Right cardiac atrium (tissue), 5 donors: ENCODE data around the gene MRPS34. TPM values are rescaled to one million over a fixed set of nuclear protein-coding genes. Genes with fewer than 3 reads are reported as not detected.

Experiments
- ATAC-seq, 2 donors: fragments of 200-7000 bp; cut with Tn5 transposase; one replicate each; pipeline versions ENCODE4 v1.8.0 to v1.9.1; 2020; ENCODE audit warnings: moderate library complexity in 2 of 2, mild to moderate bottlenecking in 1 of 2
- DNase-seq, 3 donors: peaks; one replicate each; pipeline ENCODE4 v3.0.0-alpha.2; 2020
- H3K27ac ChIP-seq: one replicate; pipeline ENCODE4 v1.5.1; 2013; ENCODE audit warnings: mild to moderate bottlenecking, low read length, control low read depth, moderate library complexity
- H3K27me3 ChIP-seq: one replicate; pipeline ENCODE4 v1.6.1; 2013; ENCODE audit not compliant: control insufficient read depth, insufficient read depth
- H3K4me1 ChIP-seq: one replicate; pipeline ENCODE4 v1.6.1; 2013; ENCODE audit warnings: low read length; ENCODE audit not compliant: control insufficient read depth, insufficient read depth
- H3K4me3 ChIP-seq: one replicate; pipeline ENCODE4 v1.5.1; 2013; ENCODE audit warnings: low read length, control low read depth
- H3K9me3 ChIP-seq: one replicate; pipeline ENCODE4 v1.6.1; 2013; ENCODE audit warnings: low read length; ENCODE audit not compliant: control insufficient read depth
- WGBS: extraction: QIAGEN DNeasy Blood & Tissue Kit; methylation state at CpG from one replicate; pipeline ENCODE4 v1.1.7; 2013; 5-methylcytosine and 5-hydroxymethylcytosine counted together
- intact Hi-C, 4 donors: fragments of 100-400 bp; cut with DNase I; formaldehyde crosslinking; loops; one replicate each; pipeline versions ENCODE4 v1.11.0 to v1.14.0; 2022 to 2023
- polyA plus RNA-seq: library from polyadenylated mRNA; stranded (reverse); fragments of 200-250 nt; gene quantifications from one replicate; pipeline ENCODE4 v1.2.3, GENCODE V29; 2013
- total RNA-seq, 4 donors: library from RNA; stranded (reverse); fragmentation: NEBNext Ultra II Directional; extraction: Animal tissue kit (Norgen Biotek cat#: 25700); gene quantifications; one replicate each; pipeline ENCODE4 v1.2.1, GENCODE V29; 2021
- donor health status: healthy with polysubstance abuse.
- donor health status: DM: no; HTN: yes; CAD: no.
- donor health status: DM: no; HTN: no; CAD: no.
- donor health status: DM: no; HTN: yes; CAD: no; lungs with severe emphysema.
- donor health status: DM: yes; HTN: yes; CAD: no.

MRPS34 gene
- total and polyA plus RNA-seq, 5 donors = 53.3 to 91.4 (median 73.5) TPM

- Histone ChIP-seq H3K27me3 (no peaks in the 10 kb centered on the region), H3K4me3 (no peak overlapping the region)
- WGBS = 96% methylated on average over 21 of the region's 21 CpGs
Observed at GRCh38 chr16:1759511-1759910, 13.4 kb downstream of the MRPS34 start.

GRCh38 chr16:1758923-1759322 lies 14.0 kb downstream of the MRPS34 start:
- Histone ChIP-seq H3K27ac (no peak overlapping the region), H3K9me3 (no peaks in the 10 kb centered on the region), H3K4me3 (no peak overlapping the region), H3K4me1 (no peaks in the 10 kb centered on the region), H3K27me3 (no peaks in the 10 kb centered on the region)
- intact Hi-C loops = no loop called here
- 90% methylated on average over 18 of the region's 18 CpGs for WGBS
- DNase-seq (no peak), ATAC-seq (no peak)

More at GRCh38 chr16:1759511-1759910, 13.4 kb downstream of the MRPS34 start:
- DNase-seq = no peak
- no peak overlapping the region for H3K27ac ChIP-seq
- H3K9me3 ChIP-seq = no peaks in the 10 kb centered on the region
- intact Hi-C loops = no loop called here
- ATAC-seq = no peak
- H3K4me1 ChIP-seq = no peaks in the 10 kb centered on the region

- Histone ChIP-seq H3K27ac (no peak overlapping the region), H3K4me1 (no peaks in the 10 kb centered on the region), H3K27me3 (no peaks in the 10 kb centered on the region), H3K9me3 (no peaks in the 10 kb centered on the region), H3K4me3 (no peak overlapping the region)
- intact Hi-C loops = no loop called here
- DNase-seq (no peak), ATAC-seq (no peak)
- WGBS = 92% methylated on average over 37 of the region's 37 CpGs
Observed at GRCh38 chr16:1757714-1758461, 15.0 kb downstream of the MRPS34 start.

GRCh38 chr16:1754204-1754603 lies 18.7 kb downstream of the MRPS34 start:
- DNase-seq (no peak), ATAC-seq (no peak)
- Histone ChIP-seq H3K9me3 (no peaks in the 10 kb centered on the region), H3K4me1 (no peaks in the 10 kb centered on the region), H3K27me3 (no peaks in the 10 kb centered on the region), H3K4me3 (no peak overlapping the region), H3K27ac (no peak overlapping the region)
- intact Hi-C loops = no loop called here
- WGBS = 91% methylated on average over 12 of the region's 12 CpGs

- no peak overlapping the region for H3K4me3 ChIP-seq
- WGBS = 91% methylated on average over 14 of the region's 14 CpGs
- DNase-seq = no peak
- H3K4me1 ChIP-seq = no peaks in the 10 kb centered on the region
- no peaks in the 10 kb centered on the region for H3K9me3 ChIP-seq
- intact Hi-C loops = no loop called here
- no peak for ATAC-seq
- H3K27ac ChIP-seq = no peak overlapping the region
- H3K27me3 ChIP-seq = no peaks in the 10 kb centered on the region
Observed at GRCh38 chr16:1752853-1753252, 20.1 kb downstream of the MRPS34 start.

- Histone ChIP-seq H3K4me3 (no peak overlapping the region), H3K27me3 (no peaks in the 10 kb centered on the region), H3K4me1 (no peaks in the 10 kb centered on the region), H3K27ac (no peak overlapping the region), H3K9me3 (no peaks in the 10 kb centered on the region)
- whole genome bisulfite sequencing = 95% methylated on average over 16 of the region's 16 CpGs
- intact Hi-C loops = no loop called here
- ATAC-seq (no peak), DNase-seq (no peak)
Observed at GRCh38 chr16:1751946-1752345, 21.0 kb downstream of the MRPS34 start.

GRCh38 chr16:1749152-1750117 lies 23.5 kb downstream of the MRPS34 start:
- H3K27me3 ChIP-seq = no peaks in the 10 kb centered on the region
- no peaks in the 10 kb centered on the region for H3K9me3 ChIP-seq
- no peaks in the 10 kb centered on the region for H3K4me1 ChIP-seq
- DNase-seq = no peak
- WGBS = 97% methylated on average over 29 of the region's 29 CpGs
- H3K27ac ChIP-seq = no peak overlapping the region
- intact Hi-C loops = no loop called here
- no peak for ATAC-seq
- H3K4me3 ChIP-seq = no peak overlapping the region

- H3K4me3 ChIP-seq = no peak overlapping the region
- no peaks in the 10 kb centered on the region for H3K27me3 ChIP-seq
- no peaks in the 10 kb centered on the region for H3K9me3 ChIP-seq
- no peak overlapping the region for H3K27ac ChIP-seq
- H3K4me1 ChIP-seq = no peaks in the 10 kb centered on the region
- intact Hi-C loops = no loop called here
- no peak for DNase-seq
- WGBS = 87% methylated on average over 11 of the region's 11 CpGs
- no peak for ATAC-seq
Observed at GRCh38 chr16:1747934-1748333, 25.0 kb downstream of the MRPS34 start.

GRCh38 chr16:1746693-1747195 lies 26.2 kb downstream of the MRPS34 start:
- no peak for ATAC-seq
- Histone ChIP-seq H3K4me3 (no peak overlapping the region), H3K4me1 (no peaks in the 10 kb centered on the region), H3K27ac (no peak overlapping the region), H3K9me3 (no peaks in the 10 kb centered on the region), H3K27me3 (no peaks in the 10 kb centered on the region)
- no peak for DNase-seq
- 94% methylated on average over 31 of the region's 31 CpGs for WGBS
- intact Hi-C loops = no loop called here

GRCh38 chr16:1745900-1746692 lies 26.8 kb downstream of the MRPS34 start:
- Histone ChIP-seq H3K27me3 (no peaks in the 10 kb centered on the region), H3K4me1 (no peaks in the 10 kb centered on the region), H3K27ac (no peak overlapping the region), H3K9me3 (no peaks in the 10 kb centered on the region), H3K4me3 (no peak overlapping the region)
- intact Hi-C loops = no loop called here
- 92% methylated on average over 29 of the region's 29 CpGs for WGBS
- no peak for ATAC-seq
- no peak for DNase-seq
